Mesenteric fat pad (tissue), 1 donor: ENCODE results near the gene TSHZ2. TPM values are rescaled to one million over a fixed set of nuclear protein-coding genes. Genes with fewer than 3 reads are reported as not detected.

Experiments used
- DNase-seq: peaks from one replicate; pipeline ENCODE4 v3.0.0-alpha.2; 2020; ENCODE audit warnings: low spot score
- total RNA-seq: library from RNA; stranded (reverse); fragmentation: NEBNext Ultra II Directional; extraction: Animal tissue kit (Norgen Biotek cat#: 25700); gene quantifications from one replicate; pipeline ENCODE4 v1.2.1, GENCODE V29; 2021
- donor health status: DM: yes; HTN: yes; CAD: no.

Gene TSHZ2
- total RNA-seq, 1 donor from 2014 or later: 60.5 TPM

- no peak for DNase-seq
Observed at GRCh38 chr20:53157443-53158408, 185.6 kb downstream of the TSHZ2 start.

- no peak for DNase-seq
Observed at GRCh38 chr20:53159160-53159559, 187.0 kb downstream of the TSHZ2 start.

GRCh38 chr20:53161073-53161472 lies 188.9 kb downstream of the TSHZ2 start:
- no peak for DNase-seq

GRCh38 chr20:53161473-53161872 lies 189.3 kb downstream of the TSHZ2 start:
- no peak for DNase-seq

GRCh38 chr20:53162251-53162835 lies 190.2 kb downstream of the TSHZ2 start:
- DNase-seq: no peak

- DNase-seq: no peak
Observed at GRCh38 chr20:53163486-53163885, 191.3 kb downstream of the TSHZ2 start.

GRCh38 chr20:53164072-53164471 lies 191.9 kb downstream of the TSHZ2 start:
- DNase-seq: no peak

- DNase-seq: no peak
Observed at GRCh38 chr20:53165452-53165851, 193.3 kb downstream of the TSHZ2 start.

- DNase-seq: no peak
Observed at GRCh38 chr20:53168491-53168890, 196.3 kb downstream of the TSHZ2 start.

- DNase-seq: no peak
Observed at GRCh38 chr20:53170196-53170595, 198.0 kb downstream of the TSHZ2 start.

- DNase-seq: no peak
Observed at GRCh38 chr20:53171065-53171464, 198.9 kb downstream of the TSHZ2 start.

GRCh38 chr20:53174454-53174853 lies 202.3 kb downstream of the TSHZ2 start:
- no peak for DNase-seq

GRCh38 chr20:53175135-53175780 lies 203.1 kb downstream of the TSHZ2 start:
- no peak for DNase-seq

- no peak for DNase-seq
Observed at GRCh38 chr20:53176134-53176533, 204.0 kb downstream of the TSHZ2 start.

- no peak for DNase-seq
Observed at GRCh38 chr20:53177687-53178086, 205.5 kb downstream of the TSHZ2 start.

- no peak for DNase-seq
Observed at GRCh38 chr20:53179749-53180148, 207.6 kb downstream of the TSHZ2 start.

- no peak for DNase-seq
Observed at GRCh38 chr20:53180928-53181362, 208.8 kb downstream of the TSHZ2 start.

GRCh38 chr20:53181866-53182376 lies 209.8 kb downstream of the TSHZ2 start:
- DNase-seq: no peak

- DNase-seq: no peak
Observed at GRCh38 chr20:53183181-53183580, 211.0 kb downstream of the TSHZ2 start.

GRCh38 chr20:53186635-53187034 lies 214.5 kb downstream of the TSHZ2 start:
- no peak for DNase-seq

GRCh38 chr20:53187392-53188068 lies 215.4 kb downstream of the TSHZ2 start:
- DNase-seq: no peak
